DND-41 (cell line): ENCODE data around the gene FUT1.

Source experiments
- CTCF ChIP-seq: IDR thresholded peaks from 2 replicates; pipeline ENCODE4 v1.5.1; 2012; ENCODE audit warnings: borderline replicate concordance, low read length, moderate library complexity, mild to moderate bottlenecking; ENCODE audit not compliant: poor library complexity, severe bottlenecking; ENCODE audit errors: extremely low read depth
- EZH2 ChIP-seq: IDR thresholded peaks from 3 replicates; pipeline ENCODE4 v1.6.1; 2012; ENCODE audit warnings: borderline replicate concordance, low read depth, mild to moderate bottlenecking, moderate library complexity, low read length, inconsistent platforms; ENCODE audit not compliant: severe bottlenecking

GRCh38 chr19:48742096-48742495 is 10.3 kb downstream of the FUT1 start:
- TF ChIP-seq CTCF (no peak), EZH2 (no peak)
